WERI-Rb-1 (cell line): ENCODE data around the gene CA11.

Experiments
- DNase-seq: peaks from one replicate; pipeline ENCODE4 v3.0.0-alpha.2; 2020
- H3K27ac ChIP-seq: fragments of 250-450 bp; sonication (Bioruptor Pico); 2 replicates; pipeline ENCODE4 v1.5.1; 2020; ENCODE audit warnings: mild to moderate bottlenecking, moderate library complexity
- H3K27me3 ChIP-seq: fragments of 250-450 bp; sonication (Bioruptor Pico); 2 replicates; pipeline ENCODE4 v1.5.1; 2021; ENCODE audit warnings: mild to moderate bottlenecking, low read depth, moderate library complexity; ENCODE audit not compliant: insufficient read depth, severe bottlenecking
- H3K36me3 ChIP-seq: fragments of 250-450 bp; sonication (Bioruptor Pico); 2 replicates; pipeline ENCODE4 v1.5.1; 2020; ENCODE audit warnings: mild to moderate bottlenecking, moderate library complexity
- H3K4me3 ChIP-seq: 2 replicates; pipeline ENCODE4 v1.5.1; 2011; ENCODE audit warnings: low read depth, mild to moderate bottlenecking, control low read depth, low read length
- H3K9me3 ChIP-seq: fragments of 250-450 bp; sonication (Bioruptor Pico); 2 replicates; pipeline ENCODE4 v1.5.1; 2021; ENCODE audit warnings: mild to moderate bottlenecking, moderate library complexity; ENCODE audit not compliant: severe bottlenecking
- CTCF ChIP-seq: IDR thresholded peaks from 2 replicates; pipeline ENCODE4 v1.5.1; 2011; ENCODE audit warnings: low read depth, mild to moderate bottlenecking, control low read depth, inconsistent platforms, low read length

The CA11 gene

GRCh38 chr19:48618916-48619691 is 26.9 kb downstream of the CA11 start, which contains the start of the genes RPL18 and SPHK2:
Gene RPL18 (minus strand): TSS chr19:48619178. CDS start chr19:48619143, 35 bp downstream.
Gene SPHK2 (plus strand): TSS chr19:48619506. CDS start chr19:48620515, 1,009 bp downstream.
- Histone ChIP-seq H3K27ac (peak within 1 kb of the TSS; percentile 86), H3K36me3 (peaks cover 42% of the 10 kb centered on the region), H3K4me3 (peak within 1 kb of the TSS; percentile 97), H3K9me3 (no peaks in the 10 kb centered on the region), H3K27me3 (no peaks in the 10 kb centered on the region)
- peak; percentile 98 for DNase-seq
- no peak for TF ChIP-seq CTCF

- TF ChIP-seq CTCF, result no peak
- peaks cover 47% of the 10 kb centered on the region for H3K36me3 ChIP-seq
These were observed 27.6 kb downstream of the CA11 start for GRCh38 chr19:48618278-48618915.

GRCh38 chr19:48617146-48617937 is 28.6 kb downstream of the CA11 start:
- H3K9me3 ChIP-seq, result no peaks in the 10 kb centered on the region
- no peak for TF ChIP-seq CTCF
- no peak for DNase-seq
- H3K27ac ChIP-seq, result peak overlapping the region; percentile 86; the same call in 1 of the 2 replicates
- no peak overlapping the region for H3K4me3 ChIP-seq
- no peaks in the 10 kb centered on the region for H3K27me3 ChIP-seq
- peaks cover 47% of the 10 kb centered on the region for H3K36me3 ChIP-seq

More at GRCh38 chr19:48618278-48618915, 27.6 kb downstream of the CA11 start:
- Histone ChIP-seq H3K9me3 (no peaks in the 10 kb centered on the region), H3K4me3 (peak overlapping the region; percentile 97), H3K27ac (peak overlapping the region; percentile 86), H3K27me3 (no peaks in the 10 kb centered on the region)
- DNase-seq, result no peak

- peaks cover 47% of the 10 kb centered on the region for H3K36me3 ChIP-seq
- no peak overlapping the region for H3K4me3 ChIP-seq
- H3K9me3 ChIP-seq, result no peaks in the 10 kb centered on the region
- no peaks in the 10 kb centered on the region for H3K27me3 ChIP-seq
- no peak for DNase-seq
- H3K27ac ChIP-seq, result no peak overlapping the region
- no peak for TF ChIP-seq CTCF
These were observed 29.4 kb downstream of the CA11 start for GRCh38 chr19:48616491-48617056.

- peaks cover 47% of the 10 kb centered on the region for H3K36me3 ChIP-seq
- DNase-seq, result no peak
- H3K27ac ChIP-seq, result no peak overlapping the region
- no peaks in the 10 kb centered on the region for H3K9me3 ChIP-seq
- H3K27me3 ChIP-seq, result no peaks in the 10 kb centered on the region
- no peak overlapping the region for H3K4me3 ChIP-seq
- no peak for TF ChIP-seq CTCF
These were observed 29.9 kb downstream of the CA11 start for GRCh38 chr19:48616041-48616436.
